Measurements from ENCODE around the gene KISS1. TPM values are rescaled to one million over a fixed set of nuclear protein-coding genes. Genes with fewer than 3 reads are reported as not detected.

KISS1 gene
- polyA plus RNA-seq, 3 donors from 2014 or later = not detected

- Mint-ChIP-seq H3K4me3 (no peak overlapping the region), H3K27ac (no peak overlapping the region), H3K36me3 (no peaks in the 10 kb centered on the region), H3K27me3 (ENCODE audit: low read depth in 3 of 3) (peaks cover 4 to 15% (median 9%) of the 10 kb centered on the region in 3 donors), H3K4me1 (peaks cover 5 to 6% of the 10 kb centered on the region in 2 donors), H3K9me3 (peaks cover 0 to 2% (median 0%) of the 10 kb centered on the region in 6 donors)
- DNase-seq = no peak
Measured at GRCh38 chr1:204194080-204194479, 2.2 kb downstream of the KISS1 start.

GRCh38 chr1:204192589-204193352, 3.5 kb downstream of the KISS1 start:
- H3K4me3 Mint-ChIP-seq = no peak overlapping the region
- peaks cover 5 to 6% of the 10 kb centered on the region in 2 donors for H3K4me1 Mint-ChIP-seq
- no peak overlapping the region for H3K27ac Mint-ChIP-seq
- peaks cover 0 to 2% (median 0%) of the 10 kb centered on the region in 6 donors for H3K9me3 Mint-ChIP-seq
- no peak for DNase-seq
- peaks cover 7 to 21% (median 10%) of the 10 kb centered on the region in 3 donors for H3K27me3 Mint-ChIP-seq (ENCODE audit: low read depth in 3 of 3)
- H3K36me3 Mint-ChIP-seq = no peaks in the 10 kb centered on the region

GRCh38 chr1:204192046-204192445, 4.2 kb downstream of the KISS1 start:
- H3K9me3 Mint-ChIP-seq = peaks cover 0 to 2% (median 0%) of the 10 kb centered on the region in 6 donors
- peaks cover 7 to 23% (median 14%) of the 10 kb centered on the region in 3 donors for H3K27me3 Mint-ChIP-seq (ENCODE audit: low read depth in 3 of 3)
- no peak overlapping the region for H3K27ac Mint-ChIP-seq
- peaks cover 5 to 6% of the 10 kb centered on the region in 2 donors for H3K4me1 Mint-ChIP-seq
- no peak overlapping the region for H3K4me3 Mint-ChIP-seq
- H3K36me3 Mint-ChIP-seq = peaks cover 0 to under 1% (median 0%) of the 10 kb centered on the region in 3 donors
- no peak for DNase-seq

- no peak overlapping the region for H3K27ac Mint-ChIP-seq
- peaks cover 9 to 23% (median 13%) of the 10 kb centered on the region in 3 donors for H3K27me3 Mint-ChIP-seq (ENCODE audit: low read depth in 3 of 3)
- H3K9me3 Mint-ChIP-seq = peaks cover 0 to 2% (median 0%) of the 10 kb centered on the region in 6 donors
- H3K4me3 Mint-ChIP-seq = no peak overlapping the region
- peaks cover 5 to 6% of the 10 kb centered on the region in 2 donors for H3K4me1 Mint-ChIP-seq
- no peak for DNase-seq
- H3K36me3 Mint-ChIP-seq = peaks cover 0 to 3% (median 0%) of the 10 kb centered on the region in 3 donors
Measured at GRCh38 chr1:204191456-204191855, 4.8 kb downstream of the KISS1 start.

GRCh38 chr1:204190212-204191211, 5.8 kb downstream of the KISS1 start:
- H3K27me3 Mint-ChIP-seq (ENCODE audit: low read depth in 3 of 3) = peaks cover 6 to 23% (median 13%) of the 10 kb centered on the region in 3 donors
- peaks cover 0 to 3% (median 0%) of the 10 kb centered on the region in 3 donors for H3K36me3 Mint-ChIP-seq
- DNase-seq = no peak
- H3K27ac Mint-ChIP-seq = no peak overlapping the region
- peaks cover 5 to 6% of the 10 kb centered on the region in 2 donors for H3K4me1 Mint-ChIP-seq
- H3K9me3 Mint-ChIP-seq = peaks cover 0 to 2% (median 0%) of the 10 kb centered on the region in 6 donors
- peak overlapping the region in 2 of 5 donors; percentile 16 to 61 for H3K4me3 Mint-ChIP-seq

GRCh38 chr1:204188959-204189639, 7.2 kb downstream of the KISS1 start:
- peaks cover 0 to 3% (median 0%) of the 10 kb centered on the region in 3 donors for H3K36me3 Mint-ChIP-seq
- H3K9me3 Mint-ChIP-seq = peaks cover 0 to 2% (median 0%) of the 10 kb centered on the region in 6 donors
- peaks cover 4 to 23% (median 15%) of the 10 kb centered on the region in 3 donors for H3K27me3 Mint-ChIP-seq (ENCODE audit: low read depth in 3 of 3)
- peaks cover 3 to 6% of the 10 kb centered on the region in 2 donors for H3K4me1 Mint-ChIP-seq
- DNase-seq = no peak
- no peak overlapping the region for H3K4me3 Mint-ChIP-seq
- no peak overlapping the region for H3K27ac Mint-ChIP-seq

- Mint-ChIP-seq H3K27ac (no peak overlapping the region), H3K4me1 (peaks cover 3 to 6% of the 10 kb centered on the region in 2 donors), H3K9me3 (peaks cover 0 to 2% (median 0%) of the 10 kb centered on the region in 6 donors), H3K4me3 (no peak overlapping the region), H3K36me3 (peaks cover 0 to 3% (median 0%) of the 10 kb centered on the region in 3 donors), H3K27me3 (ENCODE audit: low read depth in 3 of 3) (peaks cover 6 to 19% (median 17%) of the 10 kb centered on the region in 3 donors)
- no peak for DNase-seq
Measured at GRCh38 chr1:204186597-204186996, 9.7 kb downstream of the KISS1 start.

GRCh38 chr1:204181116-204181515, 15.2 kb downstream of the KISS1 start:
- H3K4me3 Mint-ChIP-seq = no peak overlapping the region
- no peak for DNase-seq
- H3K27me3 Mint-ChIP-seq (ENCODE audit: low read depth in 3 of 3) = peaks cover 0 to 6% (median 1%) of the 10 kb centered on the region in 3 donors
- H3K4me1 Mint-ChIP-seq = no peaks in the 10 kb centered on the region
- H3K27ac Mint-ChIP-seq = no peak overlapping the region
- H3K9me3 Mint-ChIP-seq = peaks cover 0 to 1% (median 0%) of the 10 kb centered on the region in 6 donors
- no peaks in the 10 kb centered on the region for H3K36me3 Mint-ChIP-seq

GRCh38 chr1:204180133-204180532, 16.2 kb downstream of the KISS1 start:
- DNase-seq = no peak
- H3K27me3 Mint-ChIP-seq (ENCODE audit: low read depth in 3 of 3) = peaks cover 0 to 6% (median 1%) of the 10 kb centered on the region in 3 donors
- H3K4me3 Mint-ChIP-seq = no peak overlapping the region
- H3K9me3 Mint-ChIP-seq = peaks cover 0 to 1% (median 0%) of the 10 kb centered on the region in 6 donors
- no peak overlapping the region for H3K27ac Mint-ChIP-seq
- no peaks in the 10 kb centered on the region for H3K36me3 Mint-ChIP-seq
- no peaks in the 10 kb centered on the region for H3K4me1 Mint-ChIP-seq

- H3K27ac Mint-ChIP-seq = no peak overlapping the region
- no peak overlapping the region for H3K4me3 Mint-ChIP-seq
- no peaks in the 10 kb centered on the region for H3K36me3 Mint-ChIP-seq
- H3K27me3 Mint-ChIP-seq (ENCODE audit: low read depth in 3 of 3) = peaks cover 0 to 4% (median 2%) of the 10 kb centered on the region in 3 donors
- peaks cover 0 to 2% (median 0%) of the 10 kb centered on the region in 6 donors for H3K9me3 Mint-ChIP-seq
- DNase-seq = no peak
- no peaks in the 10 kb centered on the region for H3K4me1 Mint-ChIP-seq
Measured at GRCh38 chr1:204178487-204179281, 17.6 kb downstream of the KISS1 start.

GRCh38 chr1:204177133-204177532, 19.2 kb downstream of the KISS1 start:
- Mint-ChIP-seq H3K4me1 (no peaks in the 10 kb centered on the region), H3K4me3 (no peak overlapping the region), H3K9me3 (peaks cover 0 to 9% (median 2%) of the 10 kb centered on the region in 6 donors), H3K27ac (no peak overlapping the region), H3K27me3 (ENCODE audit: low read depth in 3 of 3) (peaks cover 0 to 7% (median 2%) of the 10 kb centered on the region in 3 donors), H3K36me3 (no peaks in the 10 kb centered on the region)
- DNase-seq = no peak

- H3K27me3 Mint-ChIP-seq (ENCODE audit: low read depth in 3 of 3) = peaks cover 0 to 7% (median 2%) of the 10 kb centered on the region in 3 donors
- no peak overlapping the region for H3K4me3 Mint-ChIP-seq
- no peaks in the 10 kb centered on the region for H3K4me1 Mint-ChIP-seq
- peaks cover 0 to 3% (median 0%) of the 10 kb centered on the region in 3 donors for H3K36me3 Mint-ChIP-seq
- no peak for DNase-seq
- no peak overlapping the region for H3K27ac Mint-ChIP-seq
- peaks cover 5 to 12% (median 9%) of the 10 kb centered on the region in 6 donors for H3K9me3 Mint-ChIP-seq
Measured at GRCh38 chr1:204176049-204176448, 20.2 kb downstream of the KISS1 start.
